Islet precursor cell (in vitro differentiated cells): ENCODE results near the gene CFAP61.

Source experiments
- DNase-seq: peaks from one replicate; pipeline ENCODE4 v3.0.0-alpha.2; 2018

CFAP61 gene

DNA sequence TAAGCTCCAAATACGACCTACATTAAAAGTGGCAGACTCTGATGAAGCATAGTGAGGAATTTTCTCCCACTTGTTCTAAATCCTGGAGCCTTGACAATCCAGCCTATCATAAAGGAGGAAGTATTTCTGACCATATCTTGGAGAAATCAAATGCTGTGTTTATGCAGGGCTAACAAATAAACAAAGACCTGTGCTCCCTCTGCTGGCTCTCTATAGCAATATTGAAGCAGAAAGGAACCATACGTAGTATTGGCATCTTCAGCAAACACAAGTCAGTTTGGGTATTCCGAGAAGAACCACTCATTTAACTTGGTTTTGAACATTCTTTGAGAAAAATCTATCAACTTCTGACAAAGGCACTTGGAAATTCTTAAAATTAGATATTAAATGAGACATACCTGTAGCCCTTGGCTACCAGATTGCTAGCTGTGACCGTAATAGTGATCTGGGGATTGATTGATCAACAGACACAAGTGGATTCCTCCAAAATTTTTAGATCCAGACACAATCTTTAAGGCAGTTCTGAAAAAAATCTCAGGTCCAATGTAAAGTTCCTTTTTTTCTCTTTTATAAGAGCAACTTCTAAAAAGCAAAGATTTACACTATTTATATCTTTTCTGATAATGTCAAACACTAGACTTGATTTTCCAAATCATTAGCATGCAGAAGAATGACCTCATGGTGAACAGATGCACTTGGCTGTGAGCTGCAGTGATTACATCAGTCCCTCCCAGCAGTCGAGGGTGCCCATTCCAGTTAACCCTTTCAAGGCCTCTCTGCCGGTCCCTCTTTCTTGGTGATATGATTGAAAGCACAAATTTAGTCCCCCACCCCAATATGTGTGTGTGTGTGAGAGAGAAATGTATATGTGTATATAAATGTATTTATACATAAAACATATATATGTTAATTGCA, 355.8 kb downstream of the CFAP61 start:
- no peak for DNase-seq

DNA sequence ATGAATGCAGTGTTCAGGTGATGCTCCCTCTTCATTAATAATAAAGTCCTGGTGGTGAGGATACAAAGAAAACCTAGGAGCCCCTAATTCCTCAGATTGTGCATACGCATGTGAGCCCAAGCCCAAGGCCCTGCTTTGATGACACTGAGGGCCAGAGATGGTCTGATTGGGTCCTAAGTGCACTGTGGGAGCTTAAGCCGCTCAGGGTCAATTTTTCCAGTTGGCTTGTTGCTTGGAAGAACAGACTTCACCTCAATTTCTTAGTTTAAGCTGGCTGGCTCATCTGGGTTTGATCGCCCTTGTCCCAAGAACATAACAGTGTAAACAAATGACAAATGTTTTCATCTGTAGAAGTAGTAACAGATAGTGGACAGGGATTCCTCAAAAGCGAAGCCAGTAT, 357.0 kb downstream of the CFAP61 start:
- DNase-seq = no peak
